ENCODE measurements around the gene NKD2.
"Not testable (repeated sequence)": the region's sequence is repeated elsewhere in the genome, so short reads cannot be mapped to it uniquely, and the experiment has no call there.

The NKD2 gene

DNA sequence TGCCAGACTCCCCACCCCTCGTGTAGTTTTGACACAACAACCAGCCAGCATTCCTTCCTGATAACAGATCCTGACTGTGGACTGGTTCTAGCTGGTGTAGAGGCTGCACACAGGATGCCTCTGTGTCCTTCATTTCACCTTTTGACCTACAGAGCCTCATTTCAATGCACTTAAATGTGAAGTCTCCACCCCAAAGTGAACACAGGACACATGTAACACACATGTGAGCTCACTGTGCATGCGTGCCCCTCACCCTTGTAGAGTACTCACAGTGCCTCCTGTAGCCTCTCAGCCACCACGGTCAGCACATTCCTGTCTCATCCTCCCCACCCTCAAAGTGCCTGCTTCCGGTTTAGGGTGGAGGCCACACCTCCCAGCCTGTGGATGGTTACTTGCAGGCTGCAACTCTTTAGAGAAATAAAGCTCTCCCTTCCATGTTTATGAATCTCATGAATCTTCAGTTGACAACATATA lies 11.6 kb upstream of the NKD2 start:
- DNase-seq (ENCODE audit: low spot score), result no peak
- TF ChIP-seq, protein P1, sequence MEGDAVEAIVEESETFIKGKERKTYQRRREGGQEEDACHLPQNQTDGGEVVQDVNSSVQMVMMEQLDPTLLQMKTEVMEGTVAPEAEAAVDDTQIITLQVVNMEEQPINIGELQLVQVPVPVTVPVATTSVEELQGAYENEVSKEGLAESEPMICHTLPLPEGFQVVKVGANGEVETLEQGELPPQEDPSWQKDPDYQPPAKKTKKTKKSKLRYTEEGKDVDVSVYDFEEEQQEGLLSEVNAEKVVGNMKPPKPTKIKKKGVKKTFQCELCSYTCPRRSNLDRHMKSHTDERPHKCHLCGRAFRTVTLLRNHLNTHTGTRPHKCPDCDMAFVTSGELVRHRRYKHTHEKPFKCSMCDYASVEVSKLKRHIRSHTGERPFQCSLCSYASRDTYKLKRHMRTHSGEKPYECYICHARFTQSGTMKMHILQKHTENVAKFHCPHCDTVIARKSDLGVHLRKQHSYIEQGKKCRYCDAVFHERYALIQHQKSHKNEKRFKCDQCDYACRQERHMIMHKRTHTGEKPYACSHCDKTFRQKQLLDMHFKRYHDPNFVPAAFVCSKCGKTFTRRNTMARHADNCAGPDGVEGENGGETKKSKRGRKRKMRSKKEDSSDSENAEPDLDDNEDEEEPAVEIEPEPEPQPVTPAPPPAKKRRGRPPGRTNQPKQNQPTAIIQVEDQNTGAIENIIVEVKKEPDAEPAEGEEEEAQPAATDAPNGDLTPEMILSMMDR (IDR thresholded peaks at IDR 0.05; ENCODE audit: extremely low read depth, missing control alignments), result no peak

GRCh38 chr5:997711-998110 lies 10.9 kb upstream of the NKD2 start:
- no peak for DNase-seq (ENCODE audit: low spot score)
- TF ChIP-seq, protein P1 (IDR thresholded peaks at IDR 0.05; ENCODE audit: extremely low read depth, missing control alignments), result no peak

DNA sequence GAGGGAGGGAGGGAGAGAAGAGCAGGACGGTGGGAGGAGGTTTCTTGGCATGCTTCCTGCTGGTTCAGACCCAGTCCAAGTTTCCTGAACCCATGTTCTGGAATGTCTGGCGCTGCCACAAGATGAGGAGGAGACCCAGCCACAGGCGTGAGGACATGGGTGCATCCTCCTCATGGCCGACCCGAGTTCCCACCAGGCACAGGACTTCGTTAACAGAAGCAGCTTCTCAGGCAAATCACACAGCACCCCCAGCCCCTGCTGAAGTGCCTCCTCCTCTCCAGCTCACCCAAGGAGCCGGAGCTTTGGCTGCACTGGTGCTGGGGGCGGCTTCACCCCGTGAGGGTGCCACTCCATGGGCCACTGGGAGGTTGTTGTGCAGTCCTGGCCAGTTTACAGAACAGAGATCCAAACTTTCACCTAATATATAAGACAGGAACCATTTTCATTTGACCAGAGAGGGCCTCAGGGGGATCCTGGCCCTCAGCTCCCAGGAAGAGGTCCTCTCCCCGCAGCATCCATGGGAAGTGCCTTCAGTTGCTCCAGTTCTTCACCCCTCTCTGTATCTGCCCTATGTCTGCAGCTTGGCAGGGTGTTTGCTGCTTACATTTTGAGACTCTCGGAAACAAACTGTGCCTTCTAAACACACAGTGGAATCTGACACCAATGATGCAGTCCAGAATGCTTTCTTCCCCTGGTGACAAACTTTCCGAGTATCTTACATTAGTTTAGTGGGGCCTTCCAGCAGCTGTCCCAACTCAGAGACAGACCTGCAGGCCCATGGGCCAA lies 10.2 kb upstream of the NKD2 start:
- no peak for DNase-seq (ENCODE audit: low spot score)
- TF ChIP-seq, protein P1 (IDR thresholded peaks at IDR 0.05; ENCODE audit: extremely low read depth, missing control alignments), result no peak

DNA sequence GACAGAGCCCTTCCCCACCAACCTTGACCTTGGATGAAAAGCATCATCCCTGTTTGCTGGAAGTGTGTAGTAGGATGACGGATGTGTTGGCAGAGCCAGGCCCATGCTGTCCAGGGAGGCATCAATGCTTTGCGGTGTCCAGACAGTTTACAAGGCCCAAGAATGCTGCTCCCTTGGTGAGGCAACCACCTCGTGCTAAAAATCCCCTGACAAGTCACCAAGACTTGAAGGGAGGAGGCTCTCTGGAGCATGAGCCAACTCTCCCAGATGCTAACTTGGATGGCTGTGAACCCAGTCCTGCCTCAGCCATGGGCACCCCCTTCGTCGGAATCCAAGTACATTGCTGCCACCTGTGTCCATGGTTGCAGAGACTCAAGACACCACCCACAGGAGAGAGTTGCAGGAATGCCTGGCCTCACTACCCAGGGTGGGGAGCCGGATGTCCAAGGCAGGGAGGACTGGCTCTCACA lies 9.5 kb upstream of the NKD2 start:
- DNase-seq (ENCODE audit: low spot score), result no peak
- TF ChIP-seq, protein P1 (IDR thresholded peaks at IDR 0.05; ENCODE audit: extremely low read depth, missing control alignments), result no peak

DNA sequence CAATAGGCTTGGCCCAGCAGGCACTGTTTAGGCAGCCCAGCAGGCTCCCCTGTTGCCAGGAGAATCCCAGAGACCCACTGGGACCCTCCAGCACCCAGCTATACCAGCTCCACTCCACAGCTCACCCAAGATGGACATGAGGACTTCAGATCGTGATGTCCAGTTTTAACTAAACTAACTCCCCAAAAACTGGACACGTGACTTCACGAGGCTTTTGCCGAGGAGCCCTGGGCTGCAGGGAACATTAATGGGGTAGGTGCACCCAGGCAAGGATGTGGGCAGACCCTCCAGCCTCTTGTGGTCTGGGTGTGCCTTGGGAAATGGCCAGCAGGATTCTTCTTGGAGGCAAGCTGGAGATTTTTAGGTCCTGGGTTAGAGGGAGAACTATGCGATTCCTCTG lies 8.9 kb upstream of the NKD2 start:
- DNase-seq (ENCODE audit: low spot score), result no peak
- TF ChIP-seq, protein P1 (IDR thresholded peaks at IDR 0.05; ENCODE audit: extremely low read depth, missing control alignments), result no peak

GRCh38 chr5:1000329-1000728 lies 8.3 kb upstream of the NKD2 start:
- DNase-seq (ENCODE audit: low spot score), result no peak
- TF ChIP-seq, protein P1 (IDR thresholded peaks at IDR 0.05; ENCODE audit: extremely low read depth, missing control alignments), result no peak

DNA sequence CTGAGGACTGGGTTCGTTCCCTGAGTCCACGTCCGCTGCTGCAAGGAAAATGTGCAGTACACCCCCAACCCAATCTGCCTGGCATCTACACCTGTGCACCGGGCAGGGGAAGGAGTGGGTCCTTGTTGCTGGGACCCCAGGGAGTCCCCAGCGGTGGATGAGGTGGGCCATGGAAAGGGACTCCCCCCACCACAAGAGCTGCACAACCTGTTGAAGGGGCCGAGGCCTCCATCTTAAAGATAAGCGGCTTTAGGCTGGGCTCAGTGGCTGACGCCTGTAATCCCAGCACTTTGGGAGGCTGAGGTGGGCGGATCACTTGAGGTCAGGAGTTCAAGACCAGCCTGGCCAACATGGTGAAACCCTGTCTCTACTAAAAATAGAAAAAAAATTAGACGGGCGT lies 7.8 kb upstream of the NKD2 start:
- not testable (repeated sequence) for DNase-seq (ENCODE audit: low spot score)
